HL-60 (cell line): Measurements from ENCODE around the gene CTPS2.

Experiments used
- DNase-seq, 2 experiments: peaks; one replicate each; pipeline ENCODE4 v3.0.0-alpha.2; 2010 to 2020; ENCODE audit warnings: low read depth in 1 of 2, low spot score in 1 of 2
- H3K27ac ChIP-seq: fragments of 250-450 bp; sonication (Bioruptor Pico); replicated peaks from 2 replicates; pipeline ENCODE4 v1.5.1; 2020; ENCODE audit warnings: mild to moderate bottlenecking, moderate library complexity
- H3K27me3 ChIP-seq: fragments of 250-450 bp; sonication (Bioruptor Pico); 2 replicates; pipeline ENCODE4 v1.5.1; 2021; ENCODE audit warnings: mild to moderate bottlenecking, moderate library complexity; ENCODE audit not compliant: insufficient read depth, poor library complexity, severe bottlenecking
- H3K4me3 ChIP-seq: replicated peaks from 2 replicates; pipeline ENCODE4 v1.5.1; 2011; ENCODE audit warnings: mild to moderate bottlenecking, control low read depth, low read length; ENCODE audit not compliant: insufficient read depth
- GABPA ChIP-seq: IDR thresholded peaks from 2 replicates; pipeline ENCODE4 v1.6.1; 2012; ENCODE audit warnings: low read depth
- POLR2AphosphoS5 ChIP-seq: IDR thresholded peaks from 2 replicates; pipeline ENCODE4 v1.6.1; 2012; ENCODE audit warnings: low read depth
- REST ChIP-seq: IDR thresholded peaks from 2 replicates; pipeline ENCODE4 v1.6.1; 2012; ENCODE audit warnings: low read depth; ENCODE audit not compliant: insufficient replicate concordance
- SPI1 ChIP-seq: IDR thresholded peaks from 2 replicates; pipeline ENCODE4 v1.6.1; 2012; ENCODE audit warnings: low read depth, mild to moderate bottlenecking, borderline replicate concordance
- TF ChIP-seq, protein P1 (sequence below): IDR thresholded peaks from one replicate; pipeline ENCODE4 v1.5.1; 2011; ENCODE audit warnings: low read length, control low read depth, inconsistent platforms; ENCODE audit not compliant: insufficient read depth

The CTPS2 gene

DNA sequence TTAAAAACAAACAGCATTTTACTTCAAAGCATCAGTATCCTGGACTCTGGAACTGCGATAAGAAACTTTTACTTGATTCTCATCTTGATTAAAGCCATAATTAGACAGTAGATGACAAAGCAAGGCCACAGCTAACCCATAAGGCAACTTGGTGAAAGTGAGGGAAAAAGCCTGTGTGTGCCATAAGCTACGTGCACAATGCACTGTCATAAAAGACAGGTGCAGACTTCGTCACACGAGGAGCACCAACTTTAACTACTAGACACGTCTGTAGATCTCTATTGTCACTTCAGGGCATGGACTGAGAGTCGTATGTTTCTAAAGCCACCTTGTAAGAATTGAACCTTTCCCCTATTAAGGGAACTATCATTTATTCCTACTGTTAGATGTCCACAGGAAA, 13.1 kb downstream of the CTPS2 start:
- no peak for DNase-seq
- no peak for TF ChIP-seq POLR2AphosphoS5
- TF ChIP-seq GABPA, result no peak
- TF ChIP-seq, protein P1, sequence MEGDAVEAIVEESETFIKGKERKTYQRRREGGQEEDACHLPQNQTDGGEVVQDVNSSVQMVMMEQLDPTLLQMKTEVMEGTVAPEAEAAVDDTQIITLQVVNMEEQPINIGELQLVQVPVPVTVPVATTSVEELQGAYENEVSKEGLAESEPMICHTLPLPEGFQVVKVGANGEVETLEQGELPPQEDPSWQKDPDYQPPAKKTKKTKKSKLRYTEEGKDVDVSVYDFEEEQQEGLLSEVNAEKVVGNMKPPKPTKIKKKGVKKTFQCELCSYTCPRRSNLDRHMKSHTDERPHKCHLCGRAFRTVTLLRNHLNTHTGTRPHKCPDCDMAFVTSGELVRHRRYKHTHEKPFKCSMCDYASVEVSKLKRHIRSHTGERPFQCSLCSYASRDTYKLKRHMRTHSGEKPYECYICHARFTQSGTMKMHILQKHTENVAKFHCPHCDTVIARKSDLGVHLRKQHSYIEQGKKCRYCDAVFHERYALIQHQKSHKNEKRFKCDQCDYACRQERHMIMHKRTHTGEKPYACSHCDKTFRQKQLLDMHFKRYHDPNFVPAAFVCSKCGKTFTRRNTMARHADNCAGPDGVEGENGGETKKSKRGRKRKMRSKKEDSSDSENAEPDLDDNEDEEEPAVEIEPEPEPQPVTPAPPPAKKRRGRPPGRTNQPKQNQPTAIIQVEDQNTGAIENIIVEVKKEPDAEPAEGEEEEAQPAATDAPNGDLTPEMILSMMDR, result no peak
- TF ChIP-seq SPI1, result no peak
- TF ChIP-seq REST, result no peak
- Histone ChIP-seq H3K27ac (no peak overlapping the region), H3K4me3 (no peak overlapping the region), H3K27me3 (no peaks in the 10 kb centered on the region)

GRCh38 chrX:16696956-16697355, 15.5 kb downstream of the CTPS2 start:
- no peak overlapping the region for H3K27ac ChIP-seq
- no peak overlapping the region for H3K4me3 ChIP-seq
- no peak for TF ChIP-seq GABPA
- TF ChIP-seq, protein P1, result no peak
- no peak for TF ChIP-seq REST
- TF ChIP-seq POLR2AphosphoS5, result no peak
- TF ChIP-seq SPI1, result no peak

DNA sequence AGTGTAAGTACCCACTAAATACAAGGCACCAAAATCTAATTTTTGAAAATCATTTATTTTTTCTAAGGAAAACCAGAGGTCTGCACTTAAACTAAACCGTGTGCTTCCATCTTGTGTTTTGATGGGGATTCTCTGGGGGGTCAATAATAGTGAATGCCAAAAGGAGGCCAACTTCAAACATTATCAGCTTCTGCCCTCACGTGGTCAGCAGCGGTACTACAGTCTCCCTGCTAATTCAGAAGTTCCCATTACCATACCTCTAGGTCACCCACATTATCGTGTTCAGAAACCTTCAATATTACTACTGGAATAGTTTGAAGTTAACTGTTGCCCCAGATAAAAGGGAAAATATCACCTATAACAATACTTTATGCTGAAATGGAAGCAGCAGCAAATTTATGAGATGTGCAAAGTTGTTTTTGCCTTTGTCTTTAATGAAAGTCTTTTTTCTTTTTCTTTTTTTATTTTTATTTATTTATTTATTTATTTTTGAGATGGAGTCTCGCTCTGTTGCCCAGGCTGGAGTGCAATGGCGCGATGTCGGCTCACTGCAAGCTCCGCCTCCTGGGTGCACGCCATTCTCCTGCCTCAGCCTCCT, 17.3 kb downstream of the CTPS2 start:
- Histone ChIP-seq H3K4me3 (no peak overlapping the region), H3K27me3 (no peaks in the 10 kb centered on the region), H3K27ac (no peak overlapping the region)
- peak in 1 of 2 experiments; percentile 50 for DNase-seq
- no peak for TF ChIP-seq REST
- no peak for TF ChIP-seq POLR2AphosphoS5
- TF ChIP-seq, protein P1, result peak; percentile 61

More at GRCh38 chrX:16696956-16697355, 15.5 kb downstream of the CTPS2 start:
- no peak for DNase-seq
- H3K27me3 ChIP-seq, result no peaks in the 10 kb centered on the region
